H9 (cell line): ENCODE results near the gene HIPK2. TPM values are rescaled to one million over a fixed set of nuclear protein-coding genes. Genes with fewer than 3 reads are reported as not detected.

Experiments used
- DNase-seq: peaks from one replicate; pipeline ENCODE4 v3.0.0-alpha.2; 2017
- H2AFZ ChIP-seq: one replicate; pipeline ENCODE4 v1.6.1; 2013; ENCODE audit warnings: mild to moderate bottlenecking, low read length, control low read depth, moderate library complexity
- H2AK5ac ChIP-seq: 2 replicates; pipeline ENCODE4 v1.6.1; 2013; ENCODE audit warnings: low read length, control low read depth, mixed read lengths; ENCODE audit not compliant: insufficient read length
- H2BK120ac ChIP-seq: one replicate; pipeline ENCODE4 v1.6.1; 2013; ENCODE audit warnings: low read depth, mild to moderate bottlenecking, low read length, control low read depth, inconsistent platforms; ENCODE audit not compliant: poor library complexity, severe bottlenecking
- H2BK12ac ChIP-seq: 2 replicates; pipeline ENCODE4 v1.6.1; 2013; ENCODE audit warnings: low read length, control low read depth, mixed read lengths, low read depth; ENCODE audit not compliant: insufficient read length
- H2BK15ac ChIP-seq: 2 replicates; pipeline ENCODE4 v1.6.1; 2013; ENCODE audit warnings: low read depth, low read length, control low read depth
- H2BK20ac ChIP-seq: one replicate; pipeline ENCODE4 v1.6.1; 2013; ENCODE audit warnings: low read depth, mild to moderate bottlenecking, low read length, control low read depth, inconsistent platforms; ENCODE audit not compliant: poor library complexity, severe bottlenecking
- H2BK5ac ChIP-seq: 2 replicates; pipeline ENCODE4 v1.6.1; 2013; ENCODE audit warnings: low read length, control low read depth, mixed read lengths; ENCODE audit not compliant: insufficient read length
- H3K14ac ChIP-seq: 2 replicates; pipeline ENCODE4 v1.6.1; 2013; ENCODE audit warnings: low read length, control low read depth; ENCODE audit not compliant: insufficient read depth
- H3K18ac ChIP-seq: 2 replicates; pipeline ENCODE4 v1.6.1; 2013; ENCODE audit warnings: low read depth, mild to moderate bottlenecking, mixed read lengths, low read length, control low read depth; ENCODE audit not compliant: insufficient read length
- H3K23ac ChIP-seq: 2 replicates; pipeline ENCODE4 v1.6.1; 2013; ENCODE audit warnings: low read length, control low read depth, mixed read lengths, low read depth; ENCODE audit not compliant: insufficient read length
- H3K23me2 ChIP-seq: 2 replicates; pipeline ENCODE4 v1.6.1; 2013; ENCODE audit warnings: low read depth, mild to moderate bottlenecking, mixed read lengths, low read length, control low read depth; ENCODE audit not compliant: insufficient read length, poor library complexity, severe bottlenecking
- H3K27ac ChIP-seq: 2 replicates; pipeline ENCODE4 v1.5.1; 2013; ENCODE audit warnings: low read length, control low read depth, mixed read lengths, low read depth; ENCODE audit not compliant: insufficient read length
- H3K27me3 ChIP-seq: 2 replicates; pipeline ENCODE4 v1.6.1; 2013; ENCODE audit warnings: low read length, control low read depth, inconsistent platforms; ENCODE audit not compliant: insufficient read depth
- H3K4ac ChIP-seq: 2 replicates; pipeline ENCODE4 v1.6.1; 2013; ENCODE audit warnings: low read depth, mild to moderate bottlenecking, control low read depth, inconsistent platforms, low read length, moderate library complexity
- H3K4me1 ChIP-seq: 2 replicates; pipeline ENCODE4 v1.6.1; 2013; ENCODE audit warnings: low read length, control low read depth, inconsistent platforms; ENCODE audit not compliant: insufficient read depth
- H3K4me2 ChIP-seq: 2 replicates; pipeline ENCODE4 v1.6.1; 2013; ENCODE audit warnings: low read length, control low read depth, mixed read lengths; ENCODE audit not compliant: insufficient read length, insufficient read depth
- H3K56ac ChIP-seq: 2 replicates; pipeline ENCODE4 v1.6.1; 2013; ENCODE audit warnings: low read depth, mild to moderate bottlenecking, mixed read lengths, low read length, control low read depth; ENCODE audit not compliant: insufficient read length
- H3K79me1 ChIP-seq: 2 replicates; pipeline ENCODE4 v1.6.1; 2013; ENCODE audit warnings: low read depth, mild to moderate bottlenecking, moderate library complexity, low read length, control low read depth, inconsistent platforms; ENCODE audit not compliant: insufficient read depth, poor library complexity, severe bottlenecking
- H3K79me2 ChIP-seq: 2 replicates; pipeline ENCODE4 v1.6.1; 2013; ENCODE audit warnings: low read length, control low read depth, inconsistent platforms; ENCODE audit not compliant: insufficient read depth
- H3K9ac ChIP-seq: 2 replicates; pipeline ENCODE4 v1.6.1; 2013; ENCODE audit warnings: low read length, control low read depth, mixed read lengths; ENCODE audit not compliant: insufficient read length; ENCODE audit errors: extremely low read depth
- H3K9me3 ChIP-seq: one replicate; pipeline ENCODE4 v1.6.1; 2013; ENCODE audit warnings: low read depth, low read length, inconsistent platforms; ENCODE audit not compliant: control insufficient read depth
- H3T11ph ChIP-seq: one replicate; pipeline ENCODE4 v1.6.1; 2013; ENCODE audit warnings: mild to moderate bottlenecking, low read length, control low read depth, inconsistent platforms
- H4K20me1 ChIP-seq: one replicate; pipeline ENCODE4 v1.6.1; 2013; ENCODE audit not compliant: control insufficient read depth, insufficient read length, insufficient read depth
- H4K5ac ChIP-seq: 2 replicates; pipeline ENCODE4 v1.6.1; 2013; ENCODE audit warnings: low read depth, mild to moderate bottlenecking, mixed read lengths, low read length, control low read depth; ENCODE audit not compliant: insufficient read length
- H4K8ac ChIP-seq: replicated peaks from 2 replicates; pipeline ENCODE4 v1.6.1; 2013; ENCODE audit warnings: low read length, control low read depth, mixed read lengths, low read depth; ENCODE audit not compliant: insufficient read length
- H4K91ac ChIP-seq: 2 replicates; pipeline ENCODE4 v1.6.1; 2013; ENCODE audit warnings: low read depth, mild to moderate bottlenecking, moderate library complexity, mixed read lengths, low read length, control low read depth; ENCODE audit not compliant: insufficient read length
- H3K27ac Mint-ChIP-seq, 3 experiments: 2 replicates in 2 of 3; 3 replicates in 1 of 3; pipeline ENCODE4 v1.8.0; 2020 to 2021; ENCODE audit warnings: mixed read lengths in 3 of 3, mild to moderate bottlenecking in 1 of 3, moderate library complexity in 1 of 3
- H3K27me3 Mint-ChIP-seq: 2 replicates; pipeline ENCODE4 v1.8.0; 2021; ENCODE audit warnings: low read depth, mild to moderate bottlenecking, moderate library complexity, mixed read lengths
- H3K36me3 Mint-ChIP-seq, 3 experiments: 2 replicates in 2 of 3; 3 replicates in 1 of 3; pipeline ENCODE4 v1.8.0; 2020 to 2021; ENCODE audit warnings: low read depth in 3 of 3, mixed read lengths in 3 of 3; ENCODE audit not compliant: insufficient read depth in 1 of 3
- H3K4me1 Mint-ChIP-seq, 2 experiments: 2 replicates each; pipeline ENCODE4 v1.8.0; 2020; ENCODE audit warnings: mixed read lengths in 2 of 2
- H3K4me3 Mint-ChIP-seq, 2 experiments: 2 replicates in 1 of 2; 3 replicates in 1 of 2; pipeline ENCODE4 v1.8.0; 2020 to 2021; ENCODE audit warnings: mild to moderate bottlenecking in 2 of 2, mixed read lengths in 2 of 2, moderate library complexity in 1 of 2
- H3K9me3 Mint-ChIP-seq, 2 experiments: 2 replicates in 1 of 2; 3 replicates in 1 of 2; pipeline ENCODE4 v1.8.0; 2020; ENCODE audit warnings: mild to moderate bottlenecking in 2 of 2, mixed read lengths in 2 of 2, moderate library complexity in 1 of 2
- WGBS: extraction: QIAGEN DNeasy Blood & Tissue Kit; methylation state at CpG from one replicate; pipeline ENCODE4 v1.1.7; 2013; ENCODE audit warnings: missing lambda C conversion rate, low lambda C conversion rate, mixed read lengths; ENCODE audit not compliant: insufficient read length; ENCODE audit errors: extremely low coverage; 5-methylcytosine and 5-hydroxymethylcytosine counted together
- total RNA-seq: library from RNA; stranded (reverse); gene quantifications from 2 replicates; pipeline ENCODE4 v1.2.1, GENCODE V29; 2021
- TF ChIP-seq, protein P1 (sequence below): fragments of 200-600 bp; sonication (generic); conservative IDR thresholded peaks from 3 replicates; pipeline ENCODE4 v1.8.0; 2021; ENCODE audit warnings: antibody characterized with exemption, mild to moderate bottlenecking

The HIPK2 gene
- total RNA-seq, 1 experiment from 2014 or later: 21.9 TPM

DNA sequence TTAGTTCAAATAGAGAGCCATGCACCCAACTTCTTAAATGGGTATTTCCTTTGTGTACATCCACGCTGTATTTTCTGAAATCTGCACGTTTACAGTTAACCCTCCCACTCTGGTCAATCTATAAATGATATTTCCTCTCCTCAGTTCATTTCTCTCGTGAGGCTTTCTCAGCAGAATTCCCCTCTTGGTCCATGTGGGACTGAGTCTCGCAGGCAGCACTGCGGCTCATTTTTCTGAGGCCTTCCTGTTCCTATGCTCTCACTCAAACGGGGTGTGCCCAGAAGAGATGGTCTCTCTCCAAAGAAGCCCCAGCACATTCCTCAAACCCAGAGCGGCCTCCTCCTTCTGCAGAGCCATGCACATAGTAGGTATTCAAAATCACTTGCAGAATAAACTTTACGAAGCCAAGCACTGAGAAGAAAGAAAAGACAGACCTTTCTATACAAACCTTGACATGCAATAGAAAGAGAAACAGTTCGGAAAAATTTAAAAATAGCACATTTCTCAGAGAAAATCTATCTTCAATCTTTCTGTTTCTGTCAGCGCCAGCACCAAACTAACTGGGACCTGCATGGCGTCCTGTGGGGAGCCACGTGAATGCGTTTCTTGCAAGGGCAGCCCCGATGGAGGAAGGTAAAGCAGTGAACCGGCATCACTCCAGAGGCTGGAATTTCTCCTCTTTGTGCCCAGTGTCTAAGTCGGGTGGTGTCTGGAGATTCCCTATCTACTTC, 77.1 kb downstream of the HIPK2 start:
- Histone ChIP-seq H3K79me1 (no peaks in the 10 kb centered on the region), H4K91ac (no peak overlapping the region), H4K8ac (no peak overlapping the region), H4K20me1 (no peaks in the 10 kb centered on the region), H3K4me2 (no peak overlapping the region), H2AFZ (no peak overlapping the region), H3K4ac (no peak overlapping the region), H2AK5ac (no peak overlapping the region), H3K23ac (no peak overlapping the region), H2BK5ac (no peak overlapping the region), H2BK12ac (no peak overlapping the region), H3K9ac (no peak overlapping the region), H3K9me3 (no peaks in the 10 kb centered on the region), H2BK15ac (no peak overlapping the region), H2BK120ac (no peak overlapping the region), H3K18ac (no peak overlapping the region), H3K79me2 (no peaks in the 10 kb centered on the region), H3K4me1 (no peaks in the 10 kb centered on the region), H3T11ph (no peak overlapping the region), H3K27me3 (no peaks in the 10 kb centered on the region), H2BK20ac (no peak overlapping the region), H3K27ac (no peak overlapping the region), H3K14ac (no peak overlapping the region), H3K23me2 (no peaks in the 10 kb centered on the region), H3K56ac (no peak overlapping the region), H4K5ac (no peak overlapping the region)
- WGBS: no CpG with 5 or more reads among the region's 16 CpGs
- peaks cover 22 to 29% of the 10 kb centered on the region in 2 experiments for H3K4me1 Mint-ChIP-seq
- H3K27ac Mint-ChIP-seq: peak overlapping the region in 1 of 3 experiments; percentile 12; a peak in 1 of 7 replicates
- no peak for DNase-seq
- no peaks in the 10 kb centered on the region for H3K36me3 Mint-ChIP-seq
- no peaks in the 10 kb centered on the region for H3K27me3 Mint-ChIP-seq
- TF ChIP-seq, protein P1, sequence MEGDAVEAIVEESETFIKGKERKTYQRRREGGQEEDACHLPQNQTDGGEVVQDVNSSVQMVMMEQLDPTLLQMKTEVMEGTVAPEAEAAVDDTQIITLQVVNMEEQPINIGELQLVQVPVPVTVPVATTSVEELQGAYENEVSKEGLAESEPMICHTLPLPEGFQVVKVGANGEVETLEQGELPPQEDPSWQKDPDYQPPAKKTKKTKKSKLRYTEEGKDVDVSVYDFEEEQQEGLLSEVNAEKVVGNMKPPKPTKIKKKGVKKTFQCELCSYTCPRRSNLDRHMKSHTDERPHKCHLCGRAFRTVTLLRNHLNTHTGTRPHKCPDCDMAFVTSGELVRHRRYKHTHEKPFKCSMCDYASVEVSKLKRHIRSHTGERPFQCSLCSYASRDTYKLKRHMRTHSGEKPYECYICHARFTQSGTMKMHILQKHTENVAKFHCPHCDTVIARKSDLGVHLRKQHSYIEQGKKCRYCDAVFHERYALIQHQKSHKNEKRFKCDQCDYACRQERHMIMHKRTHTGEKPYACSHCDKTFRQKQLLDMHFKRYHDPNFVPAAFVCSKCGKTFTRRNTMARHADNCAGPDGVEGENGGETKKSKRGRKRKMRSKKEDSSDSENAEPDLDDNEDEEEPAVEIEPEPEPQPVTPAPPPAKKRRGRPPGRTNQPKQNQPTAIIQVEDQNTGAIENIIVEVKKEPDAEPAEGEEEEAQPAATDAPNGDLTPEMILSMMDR: no peak
- H3K4me3 Mint-ChIP-seq: no peak overlapping the region
- no peaks in the 10 kb centered on the region for H3K9me3 Mint-ChIP-seq
